Mesendoderm (in vitro differentiated cells): ENCODE measurements around the gene SSH2.
A peak's percentile ranks its signal among the peaks of the same experiment; 100 is the strongest.

ENCODE experiments used
- DNase-seq: peaks from one replicate; pipeline ENCODE4 v3.0.0; 2013
- H2AK5ac ChIP-seq: 2 replicates; pipeline ENCODE4 v1.6.1; 2013; ENCODE audit warnings: low read length, inconsistent platforms
- H2BK120ac ChIP-seq: 2 replicates; pipeline ENCODE4 v1.6.1; 2013; ENCODE audit warnings: low read depth, mild to moderate bottlenecking, low read length, moderate library complexity, mixed read lengths
- H2BK15ac ChIP-seq: replicated peaks from 2 replicates; pipeline ENCODE4 v1.6.1; 2013; ENCODE audit warnings: low read depth, mild to moderate bottlenecking, moderate library complexity
- H2BK5ac ChIP-seq: 2 replicates; pipeline ENCODE4 v1.6.1; 2013; ENCODE audit warnings: low read length, inconsistent platforms
- H3K18ac ChIP-seq: 2 replicates; pipeline ENCODE4 v1.6.1; 2013; ENCODE audit warnings: mild to moderate bottlenecking, low read length, mixed read lengths
- H3K23ac ChIP-seq: one replicate; pipeline ENCODE4 v1.6.1; 2013; ENCODE audit warnings: low read length
- H3K27ac ChIP-seq: 2 replicates; pipeline ENCODE4 v1.5.1; 2013; ENCODE audit warnings: low read depth, mild to moderate bottlenecking, inconsistent platforms, low read length, moderate library complexity
- H3K27me3 ChIP-seq: 2 replicates; pipeline ENCODE4 v1.6.1; 2013; ENCODE audit warnings: low read length, control low read depth, mild to moderate bottlenecking, inconsistent platforms; ENCODE audit not compliant: insufficient read depth, poor library complexity
- H3K36me3 ChIP-seq: 2 replicates; pipeline ENCODE4 v1.6.1; 2013; ENCODE audit warnings: low read length, inconsistent platforms; ENCODE audit not compliant: control insufficient read depth, insufficient read depth
- H3K4ac ChIP-seq: one replicate; pipeline ENCODE4 v1.6.1; 2013; ENCODE audit warnings: low read depth, mild to moderate bottlenecking, low read length, moderate library complexity
- H3K4me1 ChIP-seq: 2 replicates; pipeline ENCODE4 v1.6.1; 2013; ENCODE audit warnings: low read depth, low read length, inconsistent platforms; ENCODE audit not compliant: control insufficient read depth
- H3K4me2 ChIP-seq: 2 replicates; pipeline ENCODE4 v1.6.1; 2013; ENCODE audit warnings: low read length
- H3K4me3 ChIP-seq: 2 replicates; pipeline ENCODE4 v1.5.1; 2013; ENCODE audit warnings: mild to moderate bottlenecking, low read length
- H3K56ac ChIP-seq: one replicate; pipeline ENCODE4 v1.6.1; 2013; ENCODE audit warnings: low read length
- H3K79me1 ChIP-seq: 2 replicates; pipeline ENCODE4 v1.6.1; 2013; ENCODE audit warnings: low read length, inconsistent platforms
- H3K79me2 ChIP-seq: 2 replicates; pipeline ENCODE4 v1.6.1; 2013; ENCODE audit warnings: mild to moderate bottlenecking, low read length; ENCODE audit not compliant: control insufficient read depth, insufficient read depth
- H3K9ac ChIP-seq: 2 replicates; pipeline ENCODE4 v1.6.1; 2013; ENCODE audit warnings: low read length, inconsistent platforms
- H4K5ac ChIP-seq: one replicate; pipeline ENCODE4 v1.6.1; 2013; ENCODE audit warnings: low read length
- H4K8ac ChIP-seq: one replicate; pipeline ENCODE4 v1.6.1; 2013; ENCODE audit warnings: low read depth, mild to moderate bottlenecking, control low read depth, low read length, moderate library complexity
- WGBS: extraction: QIAGEN DNeasy Blood & Tissue Kit; methylation state at CpG from one replicate; pipeline ENCODE4 v1.1.7; 2013; ENCODE audit warnings: low lambda C conversion rate, missing lambda C conversion rate; ENCODE audit not compliant: insufficient coverage; ENCODE audit errors: extremely low coverage; 5-methylcytosine and 5-hydroxymethylcytosine counted together

SSH2 gene

GRCh38 chr17:29713626-29714025, 216.4 kb downstream of the SSH2 start:
- no peak for DNase-seq
- no peaks in the 10 kb centered on the region for H3K79me1 ChIP-seq
- no peak overlapping the region for H2BK15ac ChIP-seq
- no peak overlapping the region for H4K8ac ChIP-seq
- no peak overlapping the region for H3K4me2 ChIP-seq
- H3K27me3 ChIP-seq: no peaks in the 10 kb centered on the region
- no peaks in the 10 kb centered on the region for H3K4me1 ChIP-seq
- no peak overlapping the region for H2BK5ac ChIP-seq
- H4K5ac ChIP-seq: no peak overlapping the region
- no peak overlapping the region for H2BK120ac ChIP-seq
- no peak overlapping the region for H3K27ac ChIP-seq
- H3K56ac ChIP-seq: no peak overlapping the region
- no peaks in the 10 kb centered on the region for H3K79me2 ChIP-seq
- H3K36me3 ChIP-seq: no peaks in the 10 kb centered on the region
- H3K4ac ChIP-seq: no peak overlapping the region
- no peak overlapping the region for H2AK5ac ChIP-seq
- no peak overlapping the region for H3K23ac ChIP-seq
- no peak overlapping the region for H3K9ac ChIP-seq
- no peak overlapping the region for H3K4me3 ChIP-seq
- H3K18ac ChIP-seq: no peak overlapping the region

- H3K27ac ChIP-seq: no peak overlapping the region
- WGBS: no CpG with 5 or more reads among the region's 11 CpGs
- no peak for DNase-seq
These were observed 218.2 kb downstream of the SSH2 start for GRCh38 chr17:29711588-29712385.

GRCh38 chr17:29710891-29711418, 219.1 kb downstream of the SSH2 start:
- H3K4me3 ChIP-seq: no peak overlapping the region
- H3K4me2 ChIP-seq: no peak overlapping the region
- peaks cover 3% of the 10 kb centered on the region for H3K4me1 ChIP-seq
- H3K79me2 ChIP-seq: no peaks in the 10 kb centered on the region
- H3K36me3 ChIP-seq: no peaks in the 10 kb centered on the region
- H3K4ac ChIP-seq: no peak overlapping the region
- no peak overlapping the region for H3K9ac ChIP-seq
- H3K23ac ChIP-seq: no peak overlapping the region
- no peak overlapping the region for H2AK5ac ChIP-seq
- WGBS: no CpG with 5 or more reads among the region's 5 CpGs
- H2BK15ac ChIP-seq: no peak overlapping the region
- no peaks in the 10 kb centered on the region for H3K27me3 ChIP-seq
- no peak overlapping the region for H4K8ac ChIP-seq
- DNase-seq: peak; percentile 65
- no peak overlapping the region for H2BK5ac ChIP-seq
- no peaks in the 10 kb centered on the region for H3K79me1 ChIP-seq
- H3K27ac ChIP-seq: no peak overlapping the region
- no peak overlapping the region for H3K18ac ChIP-seq
- H3K56ac ChIP-seq: no peak overlapping the region
- H4K5ac ChIP-seq: no peak overlapping the region
- H2BK120ac ChIP-seq: no peak overlapping the region

More at GRCh38 chr17:29711588-29712385, 218.2 kb downstream of the SSH2 start:
- H3K56ac ChIP-seq: no peak overlapping the region
- no peaks in the 10 kb centered on the region for H3K27me3 ChIP-seq
- H2BK120ac ChIP-seq: no peak overlapping the region
- no peak overlapping the region for H3K4me3 ChIP-seq
- no peaks in the 10 kb centered on the region for H3K4me1 ChIP-seq
- no peaks in the 10 kb centered on the region for H3K79me1 ChIP-seq
- H2BK15ac ChIP-seq: no peak overlapping the region
- H4K8ac ChIP-seq: no peak overlapping the region
- H3K23ac ChIP-seq: peak overlapping the region; percentile 24
- H3K4me2 ChIP-seq: no peak overlapping the region
- no peak overlapping the region for H3K4ac ChIP-seq
- H3K18ac ChIP-seq: no peak overlapping the region
- no peak overlapping the region for H4K5ac ChIP-seq
- H3K9ac ChIP-seq: no peak overlapping the region
- H2BK5ac ChIP-seq: no peak overlapping the region
- no peaks in the 10 kb centered on the region for H3K79me2 ChIP-seq
- H2AK5ac ChIP-seq: no peak overlapping the region
- H3K36me3 ChIP-seq: no peaks in the 10 kb centered on the region

- no peak overlapping the region for H3K27ac ChIP-seq
These were observed 219.5 kb downstream of the SSH2 start for GRCh38 chr17:29710520-29710884.

GRCh38 chr17:29709866-29710519, 220.0 kb downstream of the SSH2 start:
- Histone ChIP-seq H3K27ac (no peak overlapping the region), H3K4ac (no peak overlapping the region), H3K27me3 (no peaks in the 10 kb centered on the region), H3K79me2 (no peaks in the 10 kb centered on the region), H3K18ac (no peak overlapping the region), H2BK5ac (no peak overlapping the region), H4K8ac (no peak overlapping the region), H3K4me1 (peaks cover 3% of the 10 kb centered on the region), H3K9ac (no peak overlapping the region), H3K4me3 (no peak overlapping the region), H2AK5ac (no peak overlapping the region), H3K79me1 (no peaks in the 10 kb centered on the region), H3K56ac (no peak overlapping the region), H3K23ac (no peak overlapping the region), H2BK120ac (no peak overlapping the region), H4K5ac (no peak overlapping the region), H3K36me3 (no peaks in the 10 kb centered on the region), H3K4me2 (no peak overlapping the region), H2BK15ac (no peak overlapping the region)
- no peak for DNase-seq
- no CpG with 5 or more reads among the region's 3 CpGs for WGBS

More at GRCh38 chr17:29710520-29710884, 219.5 kb downstream of the SSH2 start:
- no peak overlapping the region for H3K23ac ChIP-seq
- no peak overlapping the region for H2BK5ac ChIP-seq
- H3K56ac ChIP-seq: no peak overlapping the region
- no peak overlapping the region for H4K8ac ChIP-seq
- no peak overlapping the region for H3K18ac ChIP-seq
- H3K27me3 ChIP-seq: no peaks in the 10 kb centered on the region
- H3K36me3 ChIP-seq: no peaks in the 10 kb centered on the region
- H3K4me3 ChIP-seq: no peak overlapping the region
- no CpG with 5 or more reads among the region's 1 CpG for WGBS
- no peak overlapping the region for H2BK120ac ChIP-seq
- H2BK15ac ChIP-seq: no peak overlapping the region
- H3K79me1 ChIP-seq: no peaks in the 10 kb centered on the region
- peaks cover 3% of the 10 kb centered on the region for H3K4me1 ChIP-seq
- H3K4me2 ChIP-seq: no peak overlapping the region
- no peak overlapping the region for H3K9ac ChIP-seq
- H3K79me2 ChIP-seq: no peaks in the 10 kb centered on the region
- H2AK5ac ChIP-seq: no peak overlapping the region
- H3K4ac ChIP-seq: no peak overlapping the region
- DNase-seq: no peak
- no peak overlapping the region for H4K5ac ChIP-seq
